Measurements from ENCODE around the gene ASB6.

Gene ASB6, protein sequence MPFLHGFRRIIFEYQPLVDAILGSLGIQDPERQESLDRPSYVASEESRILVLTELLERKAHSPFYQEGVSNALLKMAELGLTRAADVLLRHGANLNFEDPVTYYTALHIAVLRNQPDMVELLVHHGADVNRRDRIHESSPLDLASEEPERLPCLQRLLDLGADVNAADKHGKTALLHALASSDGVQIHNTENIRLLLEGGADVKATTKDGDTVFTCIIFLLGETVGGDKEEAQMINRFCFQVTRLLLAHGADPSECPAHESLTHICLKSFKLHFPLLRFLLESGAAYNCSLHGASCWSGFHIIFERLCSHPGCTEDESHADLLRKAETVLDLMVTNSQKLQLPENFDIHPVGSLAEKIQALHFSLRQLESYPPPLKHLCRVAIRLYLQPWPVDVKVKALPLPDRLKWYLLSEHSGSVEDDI

GRCh38 chr9:129641750-129642585, at the start of gene ASB6:
Gene ASB6 (minus strand): TSS chr9:129642151. CDS start chr9:129641999, 152 bp downstream.
- in situ Hi-C loops (cut with MboI; ENCODE audit: low pct_unique_long_range_greater_than_20kb, low sequenced_read_pairs), result no loop called here
- peak; percentile 97 for DNase-seq

- in situ Hi-C loops (cut with MboI; ENCODE audit: low pct_unique_long_range_greater_than_20kb, low sequenced_read_pairs), result no loop called here
- DNase-seq, result no peak
Measured at GRCh38 chr9:129688285-129689043, 46.5 kb upstream of the ASB6 start.

GRCh38 chr9:129687391-129687790, 45.4 kb upstream of the ASB6 start:
- in situ Hi-C loops (cut with MboI; ENCODE audit: low pct_unique_long_range_greater_than_20kb, low sequenced_read_pairs), result no loop called here
- DNase-seq, result no peak

DNA sequence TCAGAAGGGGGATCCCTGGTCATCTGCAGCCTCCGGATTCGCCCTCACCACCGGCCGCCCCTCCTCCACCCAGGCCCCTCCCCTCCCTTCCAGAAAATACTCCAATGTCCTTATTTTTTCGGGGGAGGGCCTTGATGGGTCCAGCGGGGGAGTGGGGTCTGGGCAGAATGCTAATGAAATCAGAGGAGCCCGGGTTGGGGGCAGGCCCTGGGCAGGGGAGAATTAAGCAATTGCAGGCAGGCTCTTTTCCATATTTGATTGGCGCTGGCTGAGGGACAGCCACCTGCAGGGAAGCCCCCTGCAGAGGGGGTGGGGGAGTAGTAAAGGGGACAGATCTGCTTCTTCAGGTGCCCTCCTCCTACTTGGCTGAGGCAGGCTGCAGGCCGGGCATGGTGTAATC, 44.8 kb upstream of the ASB6 start:
- no peak for DNase-seq
- in situ Hi-C loops (cut with MboI; ENCODE audit: low pct_unique_long_range_greater_than_20kb, low sequenced_read_pairs), result no loop called here

GRCh38 chr9:129685933-129686259, 43.9 kb upstream of the ASB6 start:
- no peak for DNase-seq
- in situ Hi-C loops (cut with MboI; ENCODE audit: low pct_unique_long_range_greater_than_20kb, low sequenced_read_pairs), result no loop called here

- no peak for DNase-seq
- in situ Hi-C loops (cut with MboI; ENCODE audit: low pct_unique_long_range_greater_than_20kb, low sequenced_read_pairs), result no loop called here
Measured at GRCh38 chr9:129685220-129685932, 43.4 kb upstream of the ASB6 start.

GRCh38 chr9:129682381-129682780, 40.4 kb upstream of the ASB6 start:
- DNase-seq, result no peak
- in situ Hi-C loops (cut with MboI; ENCODE audit: low pct_unique_long_range_greater_than_20kb, low sequenced_read_pairs), result no loop called here

DNA sequence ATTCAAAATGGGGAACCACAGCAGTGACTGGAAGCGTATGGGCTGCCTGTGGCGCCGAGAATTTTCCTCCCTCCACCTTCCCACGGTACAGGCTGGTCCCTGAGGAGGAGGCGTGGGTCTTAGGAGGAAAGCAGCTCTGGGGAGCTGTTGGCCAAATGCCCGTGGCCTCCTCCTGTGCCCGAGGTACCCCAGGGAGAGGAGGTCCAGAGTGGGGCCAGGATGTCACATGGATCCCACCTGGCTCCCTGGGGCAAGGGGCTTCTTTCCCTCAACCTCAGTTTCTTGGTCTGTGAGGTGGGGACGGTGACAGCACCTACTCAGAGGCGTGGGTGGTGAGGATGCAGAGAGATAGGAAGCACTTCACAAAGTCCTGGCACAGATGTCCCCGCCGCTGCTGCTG, 40.0 kb upstream of the ASB6 start:
- in situ Hi-C loops (cut with MboI; ENCODE audit: low pct_unique_long_range_greater_than_20kb, low sequenced_read_pairs), result no loop called here
- DNase-seq, result no peak

GRCh38 chr9:129679537-129679936, 37.6 kb upstream of the ASB6 start:
- in situ Hi-C loops (cut with MboI; ENCODE audit: low pct_unique_long_range_greater_than_20kb, low sequenced_read_pairs), result no loop called here
- DNase-seq, result no peak

DNA sequence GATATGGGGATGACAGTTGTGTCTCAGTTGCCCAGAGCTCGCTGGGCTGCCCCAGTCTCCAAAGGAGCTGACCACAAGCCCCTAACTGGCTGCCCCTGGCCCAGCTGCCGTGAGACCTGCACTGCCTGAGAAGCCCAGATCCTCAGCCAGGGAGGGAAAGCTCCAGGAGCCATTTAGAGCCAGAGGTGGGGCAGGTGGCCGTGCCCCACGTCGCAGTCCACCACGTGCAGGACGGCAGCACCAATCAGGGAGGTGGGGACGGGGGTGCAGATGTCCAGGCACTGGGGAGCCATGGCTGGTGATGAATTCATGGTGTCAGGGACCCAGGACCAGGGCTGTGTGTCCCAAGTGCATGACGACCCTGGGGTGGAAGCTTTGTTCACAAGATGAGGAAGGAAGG, 36.9 kb upstream of the ASB6 start:
- in situ Hi-C loops (cut with MboI; ENCODE audit: low pct_unique_long_range_greater_than_20kb, low sequenced_read_pairs), result no loop called here
- DNase-seq, result no peak

GRCh38 chr9:129677456-129677855, 35.5 kb upstream of the ASB6 start:
- DNase-seq, result no peak
- in situ Hi-C loops (cut with MboI; ENCODE audit: low pct_unique_long_range_greater_than_20kb, low sequenced_read_pairs), result no loop called here

DNA sequence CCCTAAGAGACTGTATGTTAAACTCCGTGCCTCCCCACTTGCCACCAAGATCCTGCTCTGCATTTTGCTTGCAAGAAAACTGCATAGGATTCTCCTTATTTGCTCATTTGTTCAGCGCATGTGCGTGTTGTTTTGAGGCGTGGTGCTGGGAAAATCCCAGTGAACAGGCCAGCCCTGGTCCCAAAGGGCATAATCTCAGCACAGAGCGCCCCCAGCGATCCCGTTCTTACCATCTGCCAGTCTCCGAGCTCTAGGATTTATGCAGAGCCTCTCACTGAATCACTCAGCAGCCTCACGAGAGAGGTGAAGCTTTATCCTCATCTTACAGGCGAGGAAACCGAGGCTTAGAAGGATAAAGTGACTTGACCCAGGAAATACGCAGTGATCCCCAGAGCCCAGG, 35.0 kb upstream of the ASB6 start:
- no peak for DNase-seq
- in situ Hi-C loops (cut with MboI; ENCODE audit: low pct_unique_long_range_greater_than_20kb, low sequenced_read_pairs), result no loop called here

- no peak for DNase-seq
- in situ Hi-C loops (cut with MboI; ENCODE audit: low pct_unique_long_range_greater_than_20kb, low sequenced_read_pairs), result no loop called here
Measured at GRCh38 chr9:129676287-129676686, 34.3 kb upstream of the ASB6 start.

DNA sequence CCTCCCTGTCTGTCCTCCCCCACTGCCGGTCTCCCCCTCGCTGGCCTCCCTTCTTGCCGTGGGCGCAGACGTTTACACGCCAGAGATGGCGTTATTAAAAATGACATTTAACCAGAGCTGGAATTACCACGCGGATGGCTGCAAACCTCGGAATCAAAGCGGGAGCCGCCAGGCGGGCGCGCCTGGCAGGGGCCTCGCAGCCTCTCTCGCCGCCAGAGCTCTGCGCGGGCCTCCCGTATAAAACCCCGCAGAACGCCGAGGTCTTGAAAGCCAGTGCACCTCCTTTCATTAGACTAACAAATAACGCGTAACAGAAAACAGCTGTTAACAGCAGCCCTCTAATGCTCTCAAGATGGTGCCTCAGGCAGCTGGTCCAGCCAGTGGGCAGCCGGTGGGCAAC, 33.7 kb upstream of the ASB6 start:
- no peak for DNase-seq
- in situ Hi-C loops (cut with MboI; ENCODE audit: low pct_unique_long_range_greater_than_20kb, low sequenced_read_pairs), result no loop called here

DNA sequence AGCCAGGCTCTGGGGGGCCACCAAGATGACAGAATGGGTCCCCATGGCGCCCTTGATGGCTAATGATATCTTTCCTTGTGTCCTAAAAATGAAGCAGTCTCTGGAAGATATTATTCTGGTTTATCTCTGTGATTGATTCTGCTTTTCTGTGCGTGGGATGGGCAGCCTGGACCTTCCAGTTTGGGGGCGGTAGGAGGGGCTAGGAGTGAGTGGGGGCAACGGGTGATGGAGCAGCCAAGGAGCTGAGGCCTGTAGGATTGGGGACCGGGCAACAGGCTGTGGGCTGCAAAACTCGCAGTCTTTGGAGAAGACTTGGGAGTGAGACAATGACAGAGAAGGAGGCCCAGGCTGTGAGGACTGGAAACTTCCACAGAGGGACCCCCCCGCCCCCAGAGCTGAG, 32.3 kb upstream of the ASB6 start:
- no peak for DNase-seq
- in situ Hi-C loops (cut with MboI; ENCODE audit: low pct_unique_long_range_greater_than_20kb, low sequenced_read_pairs), result no loop called here

DNA sequence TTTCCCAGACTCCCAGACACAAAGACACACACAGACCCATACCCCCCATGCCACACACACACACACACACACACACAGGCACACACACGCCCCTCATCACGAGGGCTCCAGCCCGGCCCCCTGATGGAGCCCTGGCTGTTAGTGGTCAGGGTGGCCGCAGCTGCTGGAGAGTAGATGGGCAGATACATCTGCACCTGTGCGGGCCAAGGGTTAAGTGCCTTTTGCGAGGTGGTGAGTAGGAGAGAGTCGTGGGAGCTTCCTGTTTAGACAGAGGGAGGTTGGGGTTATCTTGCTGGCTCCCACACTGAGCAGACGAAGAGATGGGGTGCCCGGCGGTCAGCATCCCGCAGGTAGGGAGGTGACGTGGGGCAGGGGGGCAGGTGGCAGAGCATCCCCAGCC, 31.7 kb upstream of the ASB6 start:
- in situ Hi-C loops (cut with MboI; ENCODE audit: low pct_unique_long_range_greater_than_20kb, low sequenced_read_pairs), result no loop called here
- no peak for DNase-seq

- DNase-seq, result no peak
- in situ Hi-C loops (cut with MboI; ENCODE audit: low pct_unique_long_range_greater_than_20kb, low sequenced_read_pairs), result no loop called here
Measured at GRCh38 chr9:129672702-129673101, 30.8 kb upstream of the ASB6 start.

GRCh38 chr9:129671519-129671918, 29.6 kb upstream of the ASB6 start:
- in situ Hi-C loops (cut with MboI; ENCODE audit: low pct_unique_long_range_greater_than_20kb, low sequenced_read_pairs), result no loop called here
- no peak for DNase-seq

- in situ Hi-C loops (cut with MboI; ENCODE audit: low pct_unique_long_range_greater_than_20kb, low sequenced_read_pairs), result no loop called here
- DNase-seq, result no peak
Measured at GRCh38 chr9:129671065-129671464, 29.1 kb upstream of the ASB6 start.

All from KBM-7 (cell line).